ENCODE results near the gene MTCL1.

DNA sequence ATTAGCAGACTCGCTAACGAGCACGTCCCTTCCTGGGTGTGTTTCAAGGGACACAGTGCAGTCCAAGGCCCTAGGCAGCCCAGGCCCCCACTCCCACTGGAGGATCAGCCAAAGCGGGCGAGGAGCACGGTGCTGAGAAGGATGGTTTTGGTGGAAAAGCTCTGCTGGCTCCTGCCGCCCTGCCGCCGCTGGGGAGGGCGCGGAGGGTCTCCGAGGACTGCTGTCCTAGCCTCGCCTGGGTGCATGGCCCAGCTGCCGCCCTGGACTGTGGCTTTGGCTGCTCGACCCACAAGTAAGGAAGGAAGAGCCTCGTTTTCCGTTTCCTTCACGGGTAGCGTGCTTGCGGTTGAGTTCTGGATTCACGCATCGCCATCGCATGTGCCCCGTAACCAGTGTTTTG, 79.9 kb downstream of the MTCL1 start:
- TF ChIP-seq, protein P1, sequence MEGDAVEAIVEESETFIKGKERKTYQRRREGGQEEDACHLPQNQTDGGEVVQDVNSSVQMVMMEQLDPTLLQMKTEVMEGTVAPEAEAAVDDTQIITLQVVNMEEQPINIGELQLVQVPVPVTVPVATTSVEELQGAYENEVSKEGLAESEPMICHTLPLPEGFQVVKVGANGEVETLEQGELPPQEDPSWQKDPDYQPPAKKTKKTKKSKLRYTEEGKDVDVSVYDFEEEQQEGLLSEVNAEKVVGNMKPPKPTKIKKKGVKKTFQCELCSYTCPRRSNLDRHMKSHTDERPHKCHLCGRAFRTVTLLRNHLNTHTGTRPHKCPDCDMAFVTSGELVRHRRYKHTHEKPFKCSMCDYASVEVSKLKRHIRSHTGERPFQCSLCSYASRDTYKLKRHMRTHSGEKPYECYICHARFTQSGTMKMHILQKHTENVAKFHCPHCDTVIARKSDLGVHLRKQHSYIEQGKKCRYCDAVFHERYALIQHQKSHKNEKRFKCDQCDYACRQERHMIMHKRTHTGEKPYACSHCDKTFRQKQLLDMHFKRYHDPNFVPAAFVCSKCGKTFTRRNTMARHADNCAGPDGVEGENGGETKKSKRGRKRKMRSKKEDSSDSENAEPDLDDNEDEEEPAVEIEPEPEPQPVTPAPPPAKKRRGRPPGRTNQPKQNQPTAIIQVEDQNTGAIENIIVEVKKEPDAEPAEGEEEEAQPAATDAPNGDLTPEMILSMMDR (IDR thresholded peaks at IDR 0.05): no peak
- no peak for TF ChIP-seq POLR2A (IDR thresholded peaks at IDR 0.05)

Measured in adrenal gland (tissue), 5 donors.